Measurements from ENCODE around the gene BABAM2.

The BABAM2 gene

GRCh38 chr2:28000287-28000686, 109.8 kb downstream of the BABAM2 start:
- no peak overlapping the region for H3K9ac ChIP-seq (ENCODE audit: low read depth, low read length)
- H2AFZ ChIP-seq (ENCODE audit: low read depth, low read length): no peak overlapping the region
- no peak for ATAC-seq (ENCODE audit: insufficient read depth, low read depth)
- no peak overlapping the region for H3K27ac ChIP-seq (ENCODE audit: low read length)
- peaks cover 15% of the 10 kb centered on the region for H3K4me1 ChIP-seq (ENCODE audit: insufficient read depth, low read length)
- no peaks in the 10 kb centered on the region for H3K27me3 ChIP-seq (ENCODE audit: insufficient read depth, low read length, poor library complexity)
- DNase-seq: no peak
- no peaks in the 10 kb centered on the region for H3K36me3 ChIP-seq (ENCODE audit: insufficient read depth, low read length)
- no peaks in the 10 kb centered on the region for H3K9me3 ChIP-seq (ENCODE audit: insufficient read depth, low read length, severe bottlenecking)
- H4K20me1 ChIP-seq (ENCODE audit: insufficient read depth, low read length): no peaks in the 10 kb centered on the region
- H3K79me2 ChIP-seq (ENCODE audit: insufficient read depth, low read length): no peaks in the 10 kb centered on the region
- TF ChIP-seq CTCF (IDR thresholded peaks at IDR 0.05; ENCODE audit: borderline replicate concordance, extremely low read depth, low read length, poor library complexity, severe bottlenecking): no peak
- no peak for TF ChIP-seq EZH2 (IDR thresholded peaks at IDR 0.05; ENCODE audit: borderline replicate concordance, low read depth, low read length, severe bottlenecking)
- H3K4me2 ChIP-seq (ENCODE audit: insufficient read depth, low read length): no peak overlapping the region
- no peak overlapping the region for H3K4me3 ChIP-seq (ENCODE audit: low read depth in 1 of 2, low read length in 2 of 2)

GRCh38 chr2:28002181-28002580, 111.7 kb downstream of the BABAM2 start:
- DNase-seq: no peak
- TF ChIP-seq CTCF (IDR thresholded peaks at IDR 0.05; ENCODE audit: borderline replicate concordance, extremely low read depth, low read length, poor library complexity, severe bottlenecking): no peak
- no peak for TF ChIP-seq EZH2 (IDR thresholded peaks at IDR 0.05; ENCODE audit: borderline replicate concordance, low read depth, low read length, severe bottlenecking)

GRCh38 chr2:28004086-28004485, 113.6 kb downstream of the BABAM2 start:
- no peak overlapping the region for H3K4me2 ChIP-seq (ENCODE audit: insufficient read depth, low read length)
- H3K4me3 ChIP-seq (ENCODE audit: low read depth in 1 of 2, low read length in 2 of 2): no peak overlapping the region
- no peaks in the 10 kb centered on the region for H3K79me2 ChIP-seq (ENCODE audit: insufficient read depth, low read length)
- no peaks in the 10 kb centered on the region for H3K36me3 ChIP-seq (ENCODE audit: insufficient read depth, low read length)
- DNase-seq: peak; percentile 26
- H2AFZ ChIP-seq (ENCODE audit: low read depth, low read length): no peak overlapping the region
- H3K4me1 ChIP-seq (ENCODE audit: insufficient read depth, low read length): peaks cover 15% of the 10 kb centered on the region
- no peaks in the 10 kb centered on the region for H3K27me3 ChIP-seq (ENCODE audit: insufficient read depth, low read length, poor library complexity)
- H3K9me3 ChIP-seq (ENCODE audit: insufficient read depth, low read length, severe bottlenecking): no peaks in the 10 kb centered on the region
- peak; percentile 91 for ATAC-seq (ENCODE audit: insufficient read depth, low read depth)
- no peak overlapping the region for H3K27ac ChIP-seq (ENCODE audit: low read length)
- no peaks in the 10 kb centered on the region for H4K20me1 ChIP-seq (ENCODE audit: insufficient read depth, low read length)
- TF ChIP-seq EZH2 (IDR thresholded peaks at IDR 0.05; ENCODE audit: borderline replicate concordance, low read depth, low read length, severe bottlenecking): no peak
- TF ChIP-seq CTCF (IDR thresholded peaks at IDR 0.05; ENCODE audit: borderline replicate concordance, extremely low read depth, low read length, poor library complexity, severe bottlenecking): no peak
- H3K9ac ChIP-seq (ENCODE audit: low read depth, low read length): no peak overlapping the region

More at GRCh38 chr2:28002181-28002580, 111.7 kb downstream of the BABAM2 start:
- Histone ChIP-seq H2AFZ (ENCODE audit: low read depth, low read length) (no peak overlapping the region), H3K4me1 (ENCODE audit: insufficient read depth, low read length) (peaks cover 15% of the 10 kb centered on the region), H3K4me3 (ENCODE audit: low read depth in 1 of 2, low read length in 2 of 2) (no peak overlapping the region), H3K27me3 (ENCODE audit: insufficient read depth, low read length, poor library complexity) (no peaks in the 10 kb centered on the region), H3K79me2 (ENCODE audit: insufficient read depth, low read length) (no peaks in the 10 kb centered on the region), H3K9ac (ENCODE audit: low read depth, low read length) (no peak overlapping the region), H4K20me1 (ENCODE audit: insufficient read depth, low read length) (no peaks in the 10 kb centered on the region), H3K4me2 (ENCODE audit: insufficient read depth, low read length) (no peak overlapping the region), H3K36me3 (ENCODE audit: insufficient read depth, low read length) (no peaks in the 10 kb centered on the region), H3K27ac (ENCODE audit: low read length) (no peak overlapping the region), H3K9me3 (ENCODE audit: insufficient read depth, low read length, severe bottlenecking) (no peaks in the 10 kb centered on the region)
- ATAC-seq (ENCODE audit: insufficient read depth, low read depth): no peak

GRCh38 chr2:28009732-28010131, 119.2 kb downstream of the BABAM2 start:
- H3K4me1 ChIP-seq (ENCODE audit: insufficient read depth, low read length): no peaks in the 10 kb centered on the region

More at GRCh38 chr2:28009732-28010131, 119.2 kb downstream of the BABAM2 start:
- no peaks in the 10 kb centered on the region for H3K79me2 ChIP-seq (ENCODE audit: insufficient read depth, low read length)
- TF ChIP-seq CTCF (IDR thresholded peaks at IDR 0.05; ENCODE audit: borderline replicate concordance, extremely low read depth, low read length, poor library complexity, severe bottlenecking) (no peak), EZH2 (IDR thresholded peaks at IDR 0.05; ENCODE audit: borderline replicate concordance, low read depth, low read length, severe bottlenecking) (no peak)
- H3K4me3 ChIP-seq (ENCODE audit: low read depth in 1 of 2, low read length in 2 of 2): no peak overlapping the region
- H4K20me1 ChIP-seq (ENCODE audit: insufficient read depth, low read length): no peaks in the 10 kb centered on the region
- no peaks in the 10 kb centered on the region for H3K9me3 ChIP-seq (ENCODE audit: insufficient read depth, low read length, severe bottlenecking)
- H2AFZ ChIP-seq (ENCODE audit: low read depth, low read length): no peak overlapping the region
- ATAC-seq (ENCODE audit: insufficient read depth, low read depth) (no peak), DNase-seq (no peak)
- no peak overlapping the region for H3K4me2 ChIP-seq (ENCODE audit: insufficient read depth, low read length)
- H3K36me3 ChIP-seq (ENCODE audit: insufficient read depth, low read length): no peaks in the 10 kb centered on the region
- H3K27me3 ChIP-seq (ENCODE audit: insufficient read depth, low read length, poor library complexity): no peaks in the 10 kb centered on the region
- H3K27ac ChIP-seq (ENCODE audit: low read length): no peak overlapping the region
- no peak overlapping the region for H3K9ac ChIP-seq (ENCODE audit: low read depth, low read length)

Data from DND-41 (cell line).